Thyroid gland (tissue), 4 donors: ENCODE results near the gene SMARCB1.

Experiments used
- CTCF ChIP-seq, 6 experiments: fragments of 200-600 bp in 3 of 6; fragments of 450-650 bp in 3 of 6; sonication (generic) in 3 of 6; IDR thresholded peaks; one replicate each; pipeline ENCODE4 v1.5.1; 2016 to 2019; ENCODE audit warnings: antibody characterized with exemption in 6 of 6, mild to moderate bottlenecking in 2 of 6, inconsistent platforms in 1 of 6, moderate library complexity in 1 of 6
- POLR2A ChIP-seq, 2 donors: fragments of 450-650 bp; IDR thresholded peaks; one replicate each; pipeline ENCODE4 v1.6.1; 2017; ENCODE audit warnings: antibody characterized with exemption in 2 of 2, mild to moderate bottlenecking in 2 of 2, moderate library complexity in 1 of 2

DNA sequence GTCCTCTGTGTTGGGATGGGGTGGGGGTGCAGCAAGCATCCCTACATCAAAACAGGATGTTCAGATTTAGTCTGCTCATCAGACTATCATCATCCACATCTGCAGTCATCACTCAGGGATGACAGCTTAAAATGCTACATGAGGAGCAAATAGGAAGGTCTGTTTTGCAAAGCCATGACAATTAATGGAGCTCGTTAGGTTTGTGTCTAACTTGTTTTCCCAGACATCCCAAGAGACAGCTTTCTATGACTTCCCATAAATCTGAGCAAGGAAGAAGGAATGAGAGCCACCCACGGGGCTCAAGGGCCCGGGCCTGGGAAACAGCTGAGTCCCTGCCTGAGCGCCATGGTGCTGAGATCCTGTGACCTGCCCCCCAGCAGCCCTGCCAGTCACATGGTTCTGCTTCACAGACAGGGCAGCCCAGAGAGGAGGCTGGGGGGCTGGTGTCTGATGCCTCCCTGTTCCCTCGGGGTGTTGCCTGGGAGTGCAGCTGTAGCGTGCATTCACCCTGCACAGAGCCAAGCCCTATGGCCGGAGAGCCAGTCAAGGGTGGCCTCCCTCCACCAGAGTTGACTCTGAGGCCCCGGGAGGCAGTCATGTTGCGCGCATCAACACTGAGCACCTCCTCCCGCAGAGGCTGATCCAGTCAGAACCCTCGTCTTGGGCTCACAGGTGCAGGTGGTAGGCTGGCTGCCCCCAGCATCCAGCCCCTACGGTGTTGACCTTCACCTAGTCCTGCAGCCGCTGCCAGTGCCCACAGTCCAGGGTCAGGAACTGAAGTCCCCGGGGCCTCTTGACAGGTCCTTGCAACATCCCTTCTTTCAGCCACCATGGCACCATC lies 40.0 kb downstream of the SMARCB1 start:
- no peak for TF ChIP-seq CTCF (IDR thresholded peaks at IDR 0.05)
- no peak for TF ChIP-seq POLR2A (IDR thresholded peaks at IDR 0.05)
